ENCODE results near the gene EPB41L2. TPM values are rescaled to one million over a fixed set of nuclear protein-coding genes. Genes with fewer than 3 reads are reported as not detected.

EPB41L2 gene
- total and polyA plus RNA-seq, 2 donors from 2014 or later = 19.6 to 111 TPM

DNA sequence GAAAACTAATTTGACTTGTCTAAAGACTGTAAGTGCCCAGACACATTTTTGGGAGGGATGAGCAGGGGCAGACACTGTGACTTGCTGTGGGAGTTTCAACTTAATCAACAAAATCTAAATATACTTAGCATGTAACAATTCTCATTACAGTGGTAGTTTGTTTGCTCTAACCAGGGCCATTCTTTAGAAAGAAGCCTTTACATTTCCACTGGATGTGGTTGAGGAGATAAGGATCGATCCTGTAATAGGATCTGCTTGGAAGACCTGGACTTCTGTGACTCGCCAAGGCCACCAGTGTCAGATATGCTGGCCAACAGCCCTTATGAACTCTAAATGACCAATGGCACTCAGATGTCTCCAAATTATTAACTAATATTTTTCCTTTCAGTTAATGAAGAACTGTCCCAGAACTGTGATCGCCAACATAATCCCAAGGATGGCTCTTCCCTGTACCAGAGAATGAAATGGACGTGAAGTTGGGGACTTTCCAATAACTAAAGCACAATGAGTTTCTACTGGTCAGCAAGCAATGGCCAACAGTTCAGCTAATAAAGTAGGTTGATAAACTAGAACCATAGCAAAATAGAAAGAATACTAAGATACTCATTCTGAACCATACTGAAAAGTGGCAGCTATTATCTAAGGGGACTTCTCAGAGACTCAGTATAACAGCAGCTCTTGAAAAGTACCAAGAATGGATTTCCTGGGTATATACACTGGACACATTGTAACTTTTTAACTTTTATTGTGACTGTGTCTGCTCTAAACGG, 228.4 kb downstream of the EPB41L2 start:
- TF ChIP-seq, protein P1, sequence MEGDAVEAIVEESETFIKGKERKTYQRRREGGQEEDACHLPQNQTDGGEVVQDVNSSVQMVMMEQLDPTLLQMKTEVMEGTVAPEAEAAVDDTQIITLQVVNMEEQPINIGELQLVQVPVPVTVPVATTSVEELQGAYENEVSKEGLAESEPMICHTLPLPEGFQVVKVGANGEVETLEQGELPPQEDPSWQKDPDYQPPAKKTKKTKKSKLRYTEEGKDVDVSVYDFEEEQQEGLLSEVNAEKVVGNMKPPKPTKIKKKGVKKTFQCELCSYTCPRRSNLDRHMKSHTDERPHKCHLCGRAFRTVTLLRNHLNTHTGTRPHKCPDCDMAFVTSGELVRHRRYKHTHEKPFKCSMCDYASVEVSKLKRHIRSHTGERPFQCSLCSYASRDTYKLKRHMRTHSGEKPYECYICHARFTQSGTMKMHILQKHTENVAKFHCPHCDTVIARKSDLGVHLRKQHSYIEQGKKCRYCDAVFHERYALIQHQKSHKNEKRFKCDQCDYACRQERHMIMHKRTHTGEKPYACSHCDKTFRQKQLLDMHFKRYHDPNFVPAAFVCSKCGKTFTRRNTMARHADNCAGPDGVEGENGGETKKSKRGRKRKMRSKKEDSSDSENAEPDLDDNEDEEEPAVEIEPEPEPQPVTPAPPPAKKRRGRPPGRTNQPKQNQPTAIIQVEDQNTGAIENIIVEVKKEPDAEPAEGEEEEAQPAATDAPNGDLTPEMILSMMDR (IDR thresholded peaks at IDR 0.05; ENCODE audit: borderline replicate concordance, extremely low read depth, insufficient read depth) = no peak
- Histone ChIP-seq H3K27me3 (ENCODE audit: control insufficient read depth, insufficient read depth, low read length) (no peaks in the 10 kb centered on the region), H3K4me3 (ENCODE audit: low read length in 3 of 3) (no peak overlapping the region), H3K4me1 (ENCODE audit: control insufficient read depth in 2 of 3, insufficient read depth in 2 of 3, low read depth in 1 of 3, low read length in 3 of 3) (no peaks in the 10 kb centered on the region), H3K36me3 (ENCODE audit: control insufficient read depth in 2 of 3, insufficient read depth in 3 of 3, low read length in 3 of 3) (no peaks in the 10 kb centered on the region), H3K27ac (ENCODE audit: low read depth in 2 of 2, low read length in 2 of 2) (no peak overlapping the region), H3K9me3 (ENCODE audit: control insufficient read depth in 2 of 3, insufficient read depth in 1 of 3, low read length in 3 of 3) (no peaks in the 10 kb centered on the region), H3K9ac (ENCODE audit: low read length in 3 of 3) (no peak overlapping the region)
- DNase-seq (no peak), FAIRE-seq (no peak)
- intact Hi-C loops (cut with DNase I) = no loop called here

DNA sequence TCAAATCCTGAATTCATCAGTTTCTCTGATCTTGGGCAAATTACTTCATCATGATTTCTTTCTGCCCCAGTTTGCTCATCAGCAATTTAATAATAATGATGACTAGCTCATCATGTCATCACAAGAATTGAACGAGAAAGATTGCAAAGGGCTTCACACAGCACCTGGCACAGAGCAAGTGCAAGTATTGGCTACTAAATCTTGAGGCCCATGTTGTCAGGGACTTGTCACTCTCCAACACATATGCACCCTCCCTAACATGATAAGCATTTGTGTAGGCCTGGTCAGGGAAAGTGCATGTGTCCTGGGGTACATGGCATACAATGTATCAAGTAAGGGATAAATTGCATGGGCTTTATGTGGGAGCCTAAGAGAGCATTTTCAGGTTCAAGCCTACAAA, 229.5 kb downstream of the EPB41L2 start:
- intact Hi-C loops (cut with DNase I) = no loop called here
- no peak overlapping the region for H3K4me3 ChIP-seq (ENCODE audit: low read length in 3 of 3)
- H3K9ac ChIP-seq (ENCODE audit: low read length in 3 of 3) = no peak overlapping the region
- H3K4me1 ChIP-seq (ENCODE audit: control insufficient read depth in 2 of 3, insufficient read depth in 2 of 3, low read depth in 1 of 3, low read length in 3 of 3) = no peaks in the 10 kb centered on the region
- no peaks in the 10 kb centered on the region for H3K27me3 ChIP-seq (ENCODE audit: control insufficient read depth, insufficient read depth, low read length)
- DNase-seq (no peak), FAIRE-seq (no peak)
- H3K27ac ChIP-seq (ENCODE audit: low read depth in 2 of 2, low read length in 2 of 2) = no peak overlapping the region
- no peaks in the 10 kb centered on the region for H3K36me3 ChIP-seq (ENCODE audit: control insufficient read depth in 2 of 3, insufficient read depth in 3 of 3, low read length in 3 of 3)
- H3K9me3 ChIP-seq (ENCODE audit: control insufficient read depth in 2 of 3, insufficient read depth in 1 of 3, low read length in 3 of 3) = no peaks in the 10 kb centered on the region
- TF ChIP-seq, protein P1 (IDR thresholded peaks at IDR 0.05; ENCODE audit: borderline replicate concordance, extremely low read depth, insufficient read depth) = no peak

DNA sequence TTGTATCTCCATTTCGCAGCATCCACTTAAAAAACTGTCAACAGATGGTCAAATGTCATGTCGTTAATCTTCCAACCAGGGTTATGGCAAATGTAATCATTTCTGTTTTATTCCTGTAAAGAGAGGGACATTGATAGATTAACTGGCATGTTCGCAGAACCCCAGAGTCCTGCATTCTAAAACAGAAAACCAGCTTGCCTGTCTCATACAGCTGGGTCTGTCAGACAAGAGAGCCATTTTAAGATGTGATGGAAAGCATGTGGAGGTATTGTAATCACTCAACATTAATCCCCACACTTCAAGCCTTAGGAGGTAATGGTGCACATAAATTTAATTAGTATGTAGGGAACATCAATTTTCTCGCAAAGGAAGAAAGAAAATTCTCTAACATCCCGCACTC, 231.4 kb downstream of the EPB41L2 start:
- DNase-seq (peak in 1 of 5 donors; percentile 40), FAIRE-seq (no peak)
- H3K27ac ChIP-seq (ENCODE audit: low read depth in 2 of 2, low read length in 2 of 2) = no peak overlapping the region
- H3K4me3 ChIP-seq (ENCODE audit: low read length in 3 of 3) = no peak overlapping the region
- H3K4me1 ChIP-seq (ENCODE audit: control insufficient read depth in 2 of 3, insufficient read depth in 2 of 3, low read depth in 1 of 3, low read length in 3 of 3) = no peaks in the 10 kb centered on the region
- H3K9ac ChIP-seq (ENCODE audit: low read length in 3 of 3) = no peak overlapping the region
- intact Hi-C loops (cut with DNase I) = no loop called here
- H3K36me3 ChIP-seq (ENCODE audit: control insufficient read depth in 2 of 3, insufficient read depth in 3 of 3, low read length in 3 of 3) = no peaks in the 10 kb centered on the region
- no peaks in the 10 kb centered on the region for H3K27me3 ChIP-seq (ENCODE audit: control insufficient read depth, insufficient read depth, low read length)
- TF ChIP-seq, protein P1 (IDR thresholded peaks at IDR 0.05; ENCODE audit: borderline replicate concordance, extremely low read depth, insufficient read depth) = no peak
- H3K9me3 ChIP-seq (ENCODE audit: control insufficient read depth in 2 of 3, insufficient read depth in 1 of 3, low read length in 3 of 3) = no peaks in the 10 kb centered on the region

Data from kidney (tissue), 14 donors.